NB4 (cell line): ENCODE data around the gene BBS7.

Source experiments
- CTCF ChIP-seq: IDR thresholded peaks from one replicate; pipeline ENCODE4 v1.5.1; 2012; ENCODE audit warnings: low read depth, low read length
- MYC ChIP-seq: IDR thresholded peaks from 2 replicates; pipeline ENCODE4 v1.6.1; 2011; ENCODE audit warnings: low read depth, low read length
- POLR2A ChIP-seq: IDR thresholded peaks from 2 replicates; pipeline ENCODE4 v1.6.1; 2011; ENCODE audit warnings: mild to moderate bottlenecking; ENCODE audit not compliant: insufficient read length; ENCODE audit errors: extremely low read depth
- TF ChIP-seq, protein P1 (sequence below): IDR thresholded peaks from 2 replicates; pipeline ENCODE4 v1.6.1; 2011; ENCODE audit warnings: low read depth, low read length

DNA sequence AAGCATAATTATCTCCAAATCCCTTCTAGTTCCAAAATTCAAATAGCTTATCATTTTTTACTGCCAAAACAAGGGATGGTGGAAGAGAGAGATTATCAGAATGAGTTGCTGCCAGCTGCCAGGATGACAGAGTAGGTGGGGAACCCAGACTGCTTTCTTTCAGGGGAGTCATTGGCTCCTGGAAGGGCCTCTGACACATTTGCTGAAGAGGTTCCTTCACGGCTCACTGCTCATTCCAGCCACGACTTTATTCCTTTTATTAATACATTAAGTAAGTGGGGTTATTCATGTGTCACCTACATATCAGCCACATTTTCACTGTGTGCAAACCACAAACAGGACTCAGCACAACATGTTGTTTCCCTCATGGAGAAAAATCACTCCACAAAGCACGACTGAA, 92.6 kb downstream of the BBS7 start:
- TF ChIP-seq CTCF = no peak
- TF ChIP-seq, protein P1, sequence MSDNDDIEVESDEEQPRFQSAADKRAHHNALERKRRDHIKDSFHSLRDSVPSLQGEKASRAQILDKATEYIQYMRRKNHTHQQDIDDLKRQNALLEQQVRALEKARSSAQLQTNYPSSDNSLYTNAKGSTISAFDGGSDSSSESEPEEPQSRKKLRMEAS = no peak
- TF ChIP-seq POLR2A = no peak
- no peak for TF ChIP-seq MYC
